ENCODE results near the gene SEPSECS. TPM values are rescaled to one million over a fixed set of nuclear protein-coding genes. Genes with fewer than 3 reads are reported as not detected.

Gene SEPSECS
- polyA plus RNA-seq, 1 experiment, result 2.6 TPM

- Histone ChIP-seq H3K27me3 (ENCODE audit: control insufficient read depth, insufficient read depth, low read length) (no peaks in the 10 kb centered on the region; the same call in 1 of the 2 replicates), H3K36me3 (ENCODE audit: control insufficient read depth, insufficient read depth, low read length) (no peaks in the 10 kb centered on the region), H3K4me3 (ENCODE audit: low read depth, low read length) (no peak overlapping the region)
- ChIA-PET CTCF (interaction anchor here (0.9 kb wide), 1 partner anchor 10 kb away, joined by 3 read pairs; no protein-coding TSS in a partner anchor), POLR2A (no interaction called here)
- no peak for TF ChIP-seq CTCF (IDR thresholded peaks at IDR 0.05; ENCODE audit: insufficient read depth, low read depth, low read length)
- DNase-seq (ENCODE audit: low read depth), result no peak
Measured at GRCh38 chr4:25110527-25111329, 49.5 kb downstream of the SEPSECS start.

- CTCF ChIA-PET, result no interaction called here
- POLR2A ChIA-PET, result no interaction called here
- no peak for TF ChIP-seq CTCF (IDR thresholded peaks at IDR 0.05; ENCODE audit: insufficient read depth, low read depth, low read length)
Measured at GRCh38 chr4:25109511-25109910, 50.7 kb downstream of the SEPSECS start.

GRCh38 chr4:25108556-25108955, 51.7 kb downstream of the SEPSECS start:
- DNase-seq (ENCODE audit: low read depth), result no peak
- ChIA-PET POLR2A (no interaction called here), CTCF (interaction anchor here (1.1 kb wide), 1 partner anchor 204 kb away, joined by 3 read pairs; the partner anchor contains the start of gene ZCCHC4)
- no peak for TF ChIP-seq CTCF (IDR thresholded peaks at IDR 0.05; ENCODE audit: insufficient read depth, low read depth, low read length)
- Histone ChIP-seq H3K27me3 (ENCODE audit: control insufficient read depth, insufficient read depth, low read length) (peaks cover 2% of the 10 kb centered on the region; the same call in 1 of the 2 replicates), H3K4me3 (ENCODE audit: low read depth, low read length) (no peak overlapping the region), H3K36me3 (ENCODE audit: control insufficient read depth, insufficient read depth, low read length) (no peaks in the 10 kb centered on the region)

More at GRCh38 chr4:25109511-25109910, 50.7 kb downstream of the SEPSECS start:
- Histone ChIP-seq H3K27me3 (ENCODE audit: control insufficient read depth, insufficient read depth, low read length) (peaks cover 2% of the 10 kb centered on the region; the same call in 1 of the 2 replicates), H3K36me3 (ENCODE audit: control insufficient read depth, insufficient read depth, low read length) (no peaks in the 10 kb centered on the region), H3K4me3 (ENCODE audit: low read depth, low read length) (no peak overlapping the region)
- DNase-seq (ENCODE audit: low read depth), result no peak

GRCh38 chr4:25107827-25108516, 52.3 kb downstream of the SEPSECS start:
- ChIA-PET CTCF (interaction anchor here (1.1 kb wide), 1 partner anchor 204 kb away, joined by 3 read pairs; the partner anchor contains the start of gene ZCCHC4), POLR2A (no interaction called here)
- DNase-seq (ENCODE audit: low read depth), result no peak
- TF ChIP-seq CTCF (IDR thresholded peaks at IDR 0.05; ENCODE audit: insufficient read depth, low read depth, low read length), result no peak
- Histone ChIP-seq H3K27me3 (ENCODE audit: control insufficient read depth, insufficient read depth, low read length) (peaks cover 2% of the 10 kb centered on the region; the same call in 1 of the 2 replicates), H3K36me3 (ENCODE audit: control insufficient read depth, insufficient read depth, low read length) (no peaks in the 10 kb centered on the region), H3K4me3 (ENCODE audit: low read depth, low read length) (no peak overlapping the region)
